Lung (tissue), 12 donors: Measurements from ENCODE around the gene CATSPERE. TPM values are rescaled to one million over a fixed set of nuclear protein-coding genes. Genes with fewer than 3 reads are reported as not detected.

ENCODE experiments used
- ATAC-seq: fragments of 200-7000 bp; cut with Tn5 transposase; one replicate; pipeline ENCODE4 v1.9.1; 2020; ENCODE audit warnings: moderate number of reproducible peaks; ENCODE audit not compliant: insufficient read depth, low FRiP score
- DNase-seq, 3 donors: peaks; one replicate each; pipeline ENCODE4 v3.0.0-alpha.2; 2013 to 2017
- H3K27ac ChIP-seq, 2 donors: one replicate each; pipeline ENCODE4 v1.5.1; 2013; ENCODE audit warnings: mild to moderate bottlenecking in 2 of 2, moderate library complexity in 2 of 2, control low read depth in 1 of 2, inconsistent platforms in 1 of 2, low read depth in 1 of 2, low read length in 1 of 2
- H3K27me3 ChIP-seq, 3 donors: one replicate each; pipeline ENCODE4 v1.5.1; 2013; ENCODE audit warnings: low read length in 2 of 3; ENCODE audit not compliant: control insufficient read depth in 3 of 3, insufficient read depth in 3 of 3
- H3K36me3 ChIP-seq, 4 donors: one replicate each; pipeline ENCODE4 v1.5.1; 2013; ENCODE audit warnings: low read length in 4 of 4, mild to moderate bottlenecking in 1 of 4, moderate library complexity in 1 of 4; ENCODE audit not compliant: control insufficient read depth in 4 of 4, insufficient read depth in 4 of 4
- H3K4me1 ChIP-seq, 5 donors: one replicate each; pipeline ENCODE4 v1.5.1; 2013; ENCODE audit warnings: low read length in 5 of 5, mild to moderate bottlenecking in 2 of 5, moderate library complexity in 1 of 5; ENCODE audit not compliant: control insufficient read depth in 5 of 5, insufficient read depth in 5 of 5
- H3K4me3 ChIP-seq: one replicate; pipeline ENCODE4 v1.5.1; 2013; ENCODE audit warnings: mild to moderate bottlenecking, control low read depth, moderate library complexity
- H3K9ac ChIP-seq, 2 donors: one replicate each; pipeline ENCODE4 v1.5.1; 2013; ENCODE audit warnings: low read length in 2 of 2, control low read depth in 1 of 2; ENCODE audit not compliant: insufficient read depth in 1 of 2
- H3K9me3 ChIP-seq, 4 donors: one replicate each; pipeline ENCODE4 v1.5.1; 2013; ENCODE audit warnings: low read length in 3 of 4, mild to moderate bottlenecking in 1 of 4, moderate library complexity in 1 of 4; ENCODE audit not compliant: control insufficient read depth in 4 of 4, insufficient read depth in 3 of 4
- CTCF ChIP-seq: IDR thresholded peaks from 2 replicates; pipeline ENCODE4 v1.5.1; 2012; ENCODE audit warnings: mild to moderate bottlenecking; ENCODE audit errors: control extremely low read depth, extremely low read depth
- WGBS, 2 donors: extraction: QIAGEN DNeasy Blood & Tissue Kit; methylation state at CpG; one replicate each; pipeline ENCODE4 v1.1.7; 2013; 5-methylcytosine and 5-hydroxymethylcytosine counted together
- polyA plus RNA-seq, 2 donors: library from polyadenylated mRNA; stranded (reverse); fragments of 200-250 nt; gene quantifications; one replicate each; pipeline ENCODE4 v1.2.1, GENCODE V29; 2013
- total RNA-seq, 2 donors: library from RNA; depleted of rRNA in 1 of 2; stranded (reverse); fragments of >200 nt in 1 of 2; gene quantifications; one replicate each; pipeline ENCODE4 v1.2.1, GENCODE V29; 2014 to 2021
- donor health status: control.
- donor health status: control.
- donor health status: Bipolar disorder and iron deficiency.
- donor health status: healthy.
- donor health status: DM: yes; HTN: yes; CAD: no.

Gene CATSPERE
- total and polyA plus RNA-seq, 4 donors: 0.30 to 2.7 (median 1.4) TPM

GRCh38 chr1:244513493-244513892 is 52.4 kb downstream of the CATSPERE start:
- H3K27ac ChIP-seq: no peak overlapping the region
- H3K9ac ChIP-seq: no peak overlapping the region
- peaks cover 0 to 6% (median 2%) of the 10 kb centered on the region in 4 donors for H3K9me3 ChIP-seq
- no peak for ATAC-seq
- H3K4me3 ChIP-seq: no peak overlapping the region
- TF ChIP-seq CTCF: no peak
- no peaks in the 10 kb centered on the region for H3K36me3 ChIP-seq
- no peak for DNase-seq
- H3K27me3 ChIP-seq: no peaks in the 10 kb centered on the region
- 93 to 96% methylated on average over 5 of the region's 5 CpGs for WGBS, 2 donors
- H3K4me1 ChIP-seq: no peaks in the 10 kb centered on the region

GRCh38 chr1:244515680-244516079 is 54.6 kb downstream of the CATSPERE start:
- ATAC-seq (no peak), DNase-seq (no peak)
- whole genome bisulfite sequencing, 2 donors: 88 to 90% methylated on average over 2 of the region's 2 CpGs
- Histone ChIP-seq H3K9me3 (peaks cover 0 to 7% (median 3%) of the 10 kb centered on the region in 4 donors), H3K9ac (no peak overlapping the region), H3K27ac (no peak overlapping the region), H3K36me3 (no peaks in the 10 kb centered on the region), H3K27me3 (no peaks in the 10 kb centered on the region), H3K4me1 (no peaks in the 10 kb centered on the region), H3K4me3 (no peak overlapping the region)
- no peak for TF ChIP-seq CTCF

GRCh38 chr1:244536316-244536715 is 75.2 kb downstream of the CATSPERE start:
- no peak overlapping the region for H3K4me3 ChIP-seq
- TF ChIP-seq CTCF: no peak
- ATAC-seq: no peak
- H3K27me3 ChIP-seq: no peaks in the 10 kb centered on the region
- peak; percentile 6 to 57 (median 17) for DNase-seq
- H3K36me3 ChIP-seq: no peaks in the 10 kb centered on the region
- peaks cover 0 to 6% (median 0%) of the 10 kb centered on the region in 4 donors for H3K9me3 ChIP-seq
- no peaks in the 10 kb centered on the region for H3K4me1 ChIP-seq
- no peak overlapping the region for H3K27ac ChIP-seq
- WGBS, 2 donors: 60 to 75% methylated on average over 10 of the region's 10 CpGs
- no peak overlapping the region for H3K9ac ChIP-seq

GRCh38 chr1:244545511-244545910 is 84.4 kb downstream of the CATSPERE start:
- no peak overlapping the region for H3K9ac ChIP-seq
- 98 to 100% methylated on average over 1 of the region's 1 CpG for whole genome bisulfite sequencing, 2 donors
- no peaks in the 10 kb centered on the region for H3K36me3 ChIP-seq
- no peak for TF ChIP-seq CTCF
- no peaks in the 10 kb centered on the region for H3K27me3 ChIP-seq
- no peak overlapping the region for H3K27ac ChIP-seq
- ATAC-seq (no peak), DNase-seq (no peak)
- H3K4me1 ChIP-seq: no peaks in the 10 kb centered on the region
- peaks cover 0 to 12% (median 4%) of the 10 kb centered on the region in 4 donors for H3K9me3 ChIP-seq
- H3K4me3 ChIP-seq: no peak overlapping the region
